HepG2 (cell line): ENCODE measurements around the gene MMS19. TPM values are rescaled to one million over a fixed set of nuclear protein-coding genes. Genes with fewer than 3 reads are reported as not detected.
A peak's percentile ranks its signal among the peaks of the same experiment; 100 is the strongest.

Source experiments
- ARNT2 ChIP-seq: sonication (generic); formaldehyde crosslinking; IDR thresholded peaks from 2 replicates; pipeline ENCODE4 v1.8.0; 2022; ENCODE audit warnings: mild to moderate bottlenecking, low read depth, missing genetic modification reagents, moderate library complexity
- ATRX ChIP-seq: sonication (generic); formaldehyde crosslinking; IDR thresholded peaks from 2 replicates; pipeline ENCODE4 v1.4.0; 2020; ENCODE audit warnings: missing genetic modification reagents, borderline replicate concordance
- ISX ChIP-seq: sonication (generic); formaldehyde crosslinking; conservative IDR thresholded peaks from 2 replicates; pipeline ENCODE4 v1.5.0; 2020; ENCODE audit warnings: missing genetic modification reagents
- JUN ChIP-seq: sonication (generic); formaldehyde crosslinking; IDR thresholded peaks from 2 replicates; pipeline ENCODE4 v1.4.0; 2020; ENCODE audit warnings: mild to moderate bottlenecking, missing genetic modification reagents
- PAX8 ChIP-seq: sonication (generic); formaldehyde crosslinking; IDR thresholded peaks from 2 replicates; pipeline ENCODE4 v1.8.0; 2022; ENCODE audit warnings: mild to moderate bottlenecking, missing genetic modification reagents, borderline replicate concordance
- SETDB1 ChIP-seq: sonication (generic); formaldehyde crosslinking; IDR thresholded peaks from 2 replicates; pipeline ENCODE4 v1.5.1; 2020; ENCODE audit warnings: missing genetic modification reagents, mild to moderate bottlenecking, borderline replicate concordance
- ZNF296 ChIP-seq: sonication (generic); formaldehyde crosslinking; conservative IDR thresholded peaks from 2 replicates; pipeline ENCODE4 v1.5.0; 2020; ENCODE audit warnings: mild to moderate bottlenecking, missing genetic modification reagents
- ZNF556 ChIP-seq: sonication (generic); formaldehyde crosslinking; IDR thresholded peaks from 2 replicates; pipeline ENCODE4 v1.4.0; 2020; ENCODE audit warnings: mild to moderate bottlenecking, missing genetic modification reagents, borderline replicate concordance
- ZNF607 ChIP-seq: sonication (generic); formaldehyde crosslinking; IDR thresholded peaks from 2 replicates; pipeline ENCODE4 v1.5.1; 2020; ENCODE audit warnings: missing genetic modification reagents, mild to moderate bottlenecking, borderline replicate concordance
- ZNF766 ChIP-seq: sonication (generic); formaldehyde crosslinking; IDR thresholded peaks from 2 replicates; pipeline ENCODE4 v1.5.0; 2020; ENCODE audit warnings: missing genetic modification reagents, borderline replicate concordance
- ZSCAN12 ChIP-seq: sonication (generic); formaldehyde crosslinking; IDR thresholded peaks from 2 replicates; pipeline ENCODE4 v1.9.0; 2021; ENCODE audit warnings: mild to moderate bottlenecking, missing genetic modification reagents
- polyA plus RNA-seq, 8 experiments: library from polyadenylated mRNA; depleted of rRNA in 3 of 8; stranded (reverse) in 7 of 8; unstranded in 1 of 8; fragments of >200 nt; fragmentation: Illumina TruSeq in 4 of 8; extraction: Trizol in 4 of 8; gene quantifications; 2 replicates each; pipeline versions ENCODE4 v1.2.1 to v1.2.3, GENCODE V29; 2011 to 2016; ENCODE audit warnings: low read depth in 4 of 8, missing spikeins in 1 of 8, mixed read lengths in 1 of 8; ENCODE audit not compliant: insufficient read depth in 1 of 8
- total RNA-seq, 5 experiments: library from RNA; depleted of rRNA; stranded (reverse); fragments of >200 nt; fragmentation: Illumina TruSeq; extraction: Trizol; gene quantifications; 2 replicates each; pipeline ENCODE4 v1.2.3, GENCODE V29; 2016; ENCODE audit warnings: low read depth in 1 of 5
- TF ChIP-seq, protein P1 (sequence below): sonication (generic); formaldehyde crosslinking; IDR thresholded peaks from 2 replicates; pipeline ENCODE4 v1.4.0; 2020; ENCODE audit warnings: missing genetic modification reagents, borderline replicate concordance
- TF ChIP-seq, protein P2 (sequence below): sonication (generic); formaldehyde crosslinking; IDR thresholded peaks from 2 replicates; pipeline ENCODE4 v1.5.1; 2020; ENCODE audit warnings: mild to moderate bottlenecking, missing genetic modification reagents, moderate library complexity
- TF ChIP-seq, protein P3 (sequence below): sonication (generic); formaldehyde crosslinking; IDR thresholded peaks from 2 replicates; pipeline ENCODE4 v1.4.0; 2020; ENCODE audit warnings: missing genetic modification reagents

Gene MMS19
- total and polyA plus RNA-seq, 2 of the 13 experiments (the other 11 are each of a cell fraction or from before 2014, with no cell fraction given): 76.4 to 107 TPM

- TF ChIP-seq, protein P1, sequence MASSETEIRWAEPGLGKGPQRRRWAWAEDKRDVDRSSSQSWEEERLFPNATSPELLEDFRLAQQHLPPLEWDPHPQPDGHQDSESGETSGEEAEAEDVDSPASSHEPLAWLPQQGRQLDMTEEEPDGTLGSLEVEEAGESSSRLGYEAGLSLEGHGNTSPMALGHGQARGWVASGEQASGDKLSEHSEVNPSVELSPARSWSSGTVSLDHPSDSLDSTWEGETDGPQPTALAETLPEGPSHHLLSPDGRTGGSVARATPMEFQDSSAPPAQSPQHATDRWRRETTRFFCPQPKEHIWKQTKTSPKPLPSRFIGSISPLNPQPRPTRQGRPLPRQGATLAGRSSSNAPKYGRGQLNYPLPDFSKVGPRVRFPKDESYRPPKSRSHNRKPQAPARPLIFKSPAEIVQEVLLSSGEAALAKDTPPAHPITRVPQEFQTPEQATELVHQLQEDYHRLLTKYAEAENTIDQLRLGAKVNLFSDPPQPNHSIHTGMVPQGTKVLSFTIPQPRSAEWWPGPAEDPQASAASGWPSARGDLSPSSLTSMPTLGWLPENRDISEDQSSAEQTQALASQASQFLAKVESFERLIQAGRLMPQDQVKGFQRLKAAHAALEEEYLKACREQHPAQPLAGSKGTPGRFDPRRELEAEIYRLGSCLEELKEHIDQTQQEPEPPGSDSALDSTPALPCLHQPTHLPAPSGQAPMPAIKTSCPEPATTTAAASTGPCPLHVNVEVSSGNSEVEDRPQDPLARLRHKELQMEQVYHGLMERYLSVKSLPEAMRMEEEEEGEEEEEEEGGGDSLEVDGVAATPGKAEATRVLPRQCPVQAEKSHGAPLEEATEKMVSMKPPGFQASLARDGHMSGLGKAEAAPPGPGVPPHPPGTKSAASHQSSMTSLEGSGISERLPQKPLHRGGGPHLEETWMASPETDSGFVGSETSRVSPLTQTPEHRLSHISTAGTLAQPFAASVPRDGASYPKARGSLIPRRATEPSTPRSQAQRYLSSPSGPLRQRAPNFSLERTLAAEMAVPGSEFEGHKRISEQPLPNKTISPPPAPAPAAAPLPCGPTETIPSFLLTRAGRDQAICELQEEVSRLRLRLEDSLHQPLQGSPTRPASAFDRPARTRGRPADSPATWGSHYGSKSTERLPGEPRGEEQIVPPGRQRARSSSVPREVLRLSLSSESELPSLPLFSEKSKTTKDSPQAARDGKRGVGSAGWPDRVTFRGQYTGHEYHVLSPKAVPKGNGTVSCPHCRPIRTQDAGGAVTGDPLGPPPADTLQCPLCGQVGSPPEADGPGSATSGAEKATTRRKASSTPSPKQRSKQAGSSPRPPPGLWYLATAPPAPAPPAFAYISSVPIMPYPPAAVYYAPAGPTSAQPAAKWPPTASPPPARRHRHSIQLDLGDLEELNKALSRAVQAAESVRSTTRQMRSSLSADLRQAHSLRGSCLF (CRISPR knock-in tag): no peak
- TF ChIP-seq ZSCAN12: no peak
- TF ChIP-seq, protein P2, sequence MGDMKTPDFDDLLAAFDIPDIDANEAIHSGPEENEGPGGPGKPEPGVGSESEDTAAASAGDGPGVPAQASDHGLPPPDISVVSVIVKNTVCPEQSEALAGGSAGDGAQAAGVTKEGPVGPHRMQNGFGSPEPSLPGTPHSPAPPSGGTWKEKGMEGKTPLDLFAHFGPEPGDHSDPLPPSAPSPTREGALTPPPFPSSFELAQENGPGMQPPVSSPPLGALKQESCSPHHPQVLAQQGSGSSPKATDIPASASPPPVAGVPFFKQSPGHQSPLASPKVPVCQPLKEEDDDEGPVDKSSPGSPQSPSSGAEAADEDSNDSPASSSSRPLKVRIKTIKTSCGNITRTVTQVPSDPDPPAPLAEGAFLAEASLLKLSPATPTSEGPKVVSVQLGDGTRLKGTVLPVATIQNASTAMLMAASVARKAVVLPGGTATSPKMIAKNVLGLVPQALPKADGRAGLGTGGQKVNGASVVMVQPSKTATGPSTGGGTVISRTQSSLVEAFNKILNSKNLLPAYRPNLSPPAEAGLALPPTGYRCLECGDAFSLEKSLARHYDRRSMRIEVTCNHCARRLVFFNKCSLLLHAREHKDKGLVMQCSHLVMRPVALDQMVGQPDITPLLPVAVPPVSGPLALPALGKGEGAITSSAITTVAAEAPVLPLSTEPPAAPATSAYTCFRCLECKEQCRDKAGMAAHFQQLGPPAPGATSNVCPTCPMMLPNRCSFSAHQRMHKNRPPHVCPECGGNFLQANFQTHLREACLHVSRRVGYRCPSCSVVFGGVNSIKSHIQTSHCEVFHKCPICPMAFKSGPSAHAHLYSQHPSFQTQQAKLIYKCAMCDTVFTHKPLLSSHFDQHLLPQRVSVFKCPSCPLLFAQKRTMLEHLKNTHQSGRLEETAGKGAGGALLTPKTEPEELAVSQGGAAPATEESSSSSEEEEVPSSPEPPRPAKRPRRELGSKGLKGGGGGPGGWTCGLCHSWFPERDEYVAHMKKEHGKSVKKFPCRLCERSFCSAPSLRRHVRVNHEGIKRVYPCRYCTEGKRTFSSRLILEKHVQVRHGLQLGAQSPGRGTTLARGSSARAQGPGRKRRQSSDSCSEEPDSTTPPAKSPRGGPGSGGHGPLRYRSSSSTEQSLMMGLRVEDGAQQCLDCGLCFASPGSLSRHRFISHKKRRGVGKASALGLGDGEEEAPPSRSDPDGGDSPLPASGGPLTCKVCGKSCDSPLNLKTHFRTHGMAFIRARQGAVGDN: peak; percentile 83
- TF ChIP-seq JUN (CRISPR knock-in tag): no peak
- TF ChIP-seq ATRX (CRISPR knock-in tag): no peak
- TF ChIP-seq ZNF766 (CRISPR knock-in tag): no peak
- TF ChIP-seq ZNF296 (CRISPR knock-in tag): no peak
- TF ChIP-seq SETDB1: no peak
- TF ChIP-seq PAX8: no peak
- TF ChIP-seq ISX (CRISPR knock-in tag): no peak
- 0 out of 2 replicates have a peak, but pooled peaks have one; percentile 55 for TF ChIP-seq ZNF556 (CRISPR knock-in tag)
- TF ChIP-seq ARNT2 (CRISPR knock-in tag): peak; percentile 82
- TF ChIP-seq, protein P3, sequence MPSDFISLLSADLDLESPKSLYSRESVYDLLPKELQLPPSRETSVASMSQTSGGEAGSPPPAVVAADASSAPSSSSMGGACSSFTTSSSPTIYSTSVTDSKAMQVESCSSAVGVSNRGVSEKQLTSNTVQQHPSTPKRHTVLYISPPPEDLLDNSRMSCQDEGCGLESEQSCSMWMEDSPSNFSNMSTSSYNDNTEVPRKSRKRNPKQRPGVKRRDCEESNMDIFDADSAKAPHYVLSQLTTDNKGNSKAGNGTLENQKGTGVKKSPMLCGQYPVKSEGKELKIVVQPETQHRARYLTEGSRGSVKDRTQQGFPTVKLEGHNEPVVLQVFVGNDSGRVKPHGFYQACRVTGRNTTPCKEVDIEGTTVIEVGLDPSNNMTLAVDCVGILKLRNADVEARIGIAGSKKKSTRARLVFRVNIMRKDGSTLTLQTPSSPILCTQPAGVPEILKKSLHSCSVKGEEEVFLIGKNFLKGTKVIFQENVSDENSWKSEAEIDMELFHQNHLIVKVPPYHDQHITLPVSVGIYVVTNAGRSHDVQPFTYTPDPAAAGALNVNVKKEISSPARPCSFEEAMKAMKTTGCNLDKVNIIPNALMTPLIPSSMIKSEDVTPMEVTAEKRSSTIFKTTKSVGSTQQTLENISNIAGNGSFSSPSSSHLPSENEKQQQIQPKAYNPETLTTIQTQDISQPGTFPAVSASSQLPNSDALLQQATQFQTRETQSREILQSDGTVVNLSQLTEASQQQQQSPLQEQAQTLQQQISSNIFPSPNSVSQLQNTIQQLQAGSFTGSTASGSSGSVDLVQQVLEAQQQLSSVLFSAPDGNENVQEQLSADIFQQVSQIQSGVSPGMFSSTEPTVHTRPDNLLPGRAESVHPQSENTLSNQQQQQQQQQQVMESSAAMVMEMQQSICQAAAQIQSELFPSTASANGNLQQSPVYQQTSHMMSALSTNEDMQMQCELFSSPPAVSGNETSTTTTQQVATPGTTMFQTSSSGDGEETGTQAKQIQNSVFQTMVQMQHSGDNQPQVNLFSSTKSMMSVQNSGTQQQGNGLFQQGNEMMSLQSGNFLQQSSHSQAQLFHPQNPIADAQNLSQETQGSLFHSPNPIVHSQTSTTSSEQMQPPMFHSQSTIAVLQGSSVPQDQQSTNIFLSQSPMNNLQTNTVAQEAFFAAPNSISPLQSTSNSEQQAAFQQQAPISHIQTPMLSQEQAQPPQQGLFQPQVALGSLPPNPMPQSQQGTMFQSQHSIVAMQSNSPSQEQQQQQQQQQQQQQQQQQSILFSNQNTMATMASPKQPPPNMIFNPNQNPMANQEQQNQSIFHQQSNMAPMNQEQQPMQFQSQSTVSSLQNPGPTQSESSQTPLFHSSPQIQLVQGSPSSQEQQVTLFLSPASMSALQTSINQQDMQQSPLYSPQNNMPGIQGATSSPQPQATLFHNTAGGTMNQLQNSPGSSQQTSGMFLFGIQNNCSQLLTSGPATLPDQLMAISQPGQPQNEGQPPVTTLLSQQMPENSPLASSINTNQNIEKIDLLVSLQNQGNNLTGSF (CRISPR knock-in tag): 0 out of 2 replicates have a peak, but pooled peaks have one; percentile 18
- TF ChIP-seq ZNF607 (CRISPR knock-in tag): peak; percentile 60; the same call in 1 of the 2 replicates
These were observed at the start of gene MMS19 (continued) for GRCh38 chr10:97498076-97498840.
